Endodermal cell (in vitro differentiated cells): ENCODE results near the gene PLEKHG4. TPM values are rescaled to one million over a fixed set of nuclear protein-coding genes. Genes with fewer than 3 reads are reported as not detected.
A peak's percentile ranks its signal among the peaks of the same experiment; 100 is the strongest.

Source experiments
- DNase-seq: peaks from one replicate; pipeline ENCODE4 v3.0.0-alpha.2; 2017
- H3K27ac ChIP-seq: 2 replicates; pipeline ENCODE4 v1.5.1; 2013; ENCODE audit warnings: mild to moderate bottlenecking, low read depth, low read length, moderate library complexity
- H3K27me3 ChIP-seq: 2 replicates; pipeline ENCODE4 v1.6.1; 2013; ENCODE audit warnings: mild to moderate bottlenecking, low read length, moderate library complexity; ENCODE audit not compliant: insufficient read depth, control insufficient read depth, poor library complexity, severe bottlenecking
- H3K36me3 ChIP-seq: 2 replicates; pipeline ENCODE4 v1.7.0; 2013; ENCODE audit warnings: mild to moderate bottlenecking, low read length, moderate library complexity; ENCODE audit not compliant: control insufficient read depth, insufficient read depth
- H3K4me1 ChIP-seq: one replicate; pipeline ENCODE4 v1.7.0; 2013; ENCODE audit warnings: low read length; ENCODE audit not compliant: control insufficient read depth, insufficient read depth
- H3K4me3 ChIP-seq: 2 replicates; pipeline ENCODE4 v1.5.1; 2013; ENCODE audit warnings: mild to moderate bottlenecking, low read length, moderate library complexity
- H3K9ac ChIP-seq: 2 replicates; pipeline ENCODE4 v1.6.1; 2013; ENCODE audit warnings: mild to moderate bottlenecking, low read length, moderate library complexity; ENCODE audit not compliant: poor library complexity, severe bottlenecking; ENCODE audit errors: extremely low read depth
- H3K9me3 ChIP-seq: 2 replicates; pipeline ENCODE4 v1.6.1; 2013; ENCODE audit warnings: mild to moderate bottlenecking, low read length, moderate library complexity; ENCODE audit not compliant: control insufficient read depth
- H3K27ac Mint-ChIP-seq: 2 replicates; pipeline ENCODE4 v1.8.0; 2020; ENCODE audit warnings: mixed read lengths
- H3K27me3 Mint-ChIP-seq: 2 replicates; pipeline ENCODE4 v1.8.0; 2021; ENCODE audit warnings: mild to moderate bottlenecking, mixed read lengths; ENCODE audit not compliant: insufficient read depth
- H3K36me3 Mint-ChIP-seq: 2 replicates; pipeline ENCODE4 v1.8.0; 2020; ENCODE audit warnings: low read depth, mixed read lengths
- H3K4me1 Mint-ChIP-seq: 2 replicates; pipeline ENCODE4 v1.8.0; 2020; ENCODE audit warnings: mixed read lengths
- H3K4me3 Mint-ChIP-seq: 2 replicates; pipeline ENCODE4 v1.8.0; 2020; ENCODE audit warnings: mild to moderate bottlenecking, moderate library complexity, mixed read lengths
- H3K9me3 Mint-ChIP-seq: 2 replicates; pipeline ENCODE4 v1.8.0; 2020; ENCODE audit warnings: mild to moderate bottlenecking, mixed read lengths
- CTCF ChIP-seq: fragments of 200-600 bp; sonication (generic); conservative IDR thresholded peaks from 2 replicates; pipeline ENCODE4 v1.5.0; 2021; ENCODE audit warnings: antibody characterized with exemption, mild to moderate bottlenecking
- WGBS, 2 experiments: methylation state at CpG; one replicate each; pipeline versions ENCODE4 v1.1.5 to v1.1.7; 2013; ENCODE audit warnings: missing lambda C conversion rate in 2 of 2, mixed read lengths in 1 of 2; ENCODE audit not compliant: insufficient coverage in 1 of 2, insufficient read length in 1 of 2; 5-methylcytosine and 5-hydroxymethylcytosine counted together
- long read RNA-seq, 4 experiments: library from polyadenylated mRNA in 2 of 4; library from RNA in 1 of 4; library from capped mRNA in 1 of 4; stranded (forward) in 3 of 4; unstranded in 1 of 4; transcript quantifications; one replicate each; pipeline ENCODE4 v2.0.0, GENCODE V29; 2020 to 2021; ENCODE audit warnings: inconsistent platforms in 1 of 4
- polyA plus RNA-seq, 2 experiments: library from polyadenylated mRNA; stranded (reverse); fragments of 50-300 nt; gene quantifications; one replicate each; pipeline ENCODE4 v1.2.3, GENCODE V29; 2013
- total RNA-seq, 2 donors: library from RNA; stranded (reverse); fragmentation: NEBNext Ultra II Directional in 1 of 2; extraction: Animal tissue kit (Norgen Biotek cat#: 25700) in 1 of 2; gene quantifications; 2 replicates in 1 of 2; 3 replicates in 1 of 2; pipeline ENCODE4 v1.2.1, GENCODE V29; 2021

Gene PLEKHG4
- 10 to 100 TPM; 10.5 to 12.4 TPM for total RNA-seq
- 6.1 TPM for polyA plus RNA-seq (2013, experiment 1 of 2)
- polyA plus RNA-seq (2013, experiment 2 of 2): 3.8 TPM
- long read RNA-seq, experiment 1, full-length matches to known transcripts: 1 of 7 reads
- long read RNA-seq, experiment 1, partial matches to known transcripts: 3 of 7 reads
- long read RNA-seq, experiment 1, other reads (novel, unspliced or antisense): 3 of 7 reads
- long read RNA-seq, experiment 2, full-length matches to known transcripts: 14 of 24 reads
- long read RNA-seq, experiment 2, partial matches to known transcripts: 5 of 24 reads
- long read RNA-seq, experiment 2, other reads (novel, unspliced or antisense): 5 of 24 reads
- long read RNA-seq, experiment 3, full-length matches to known transcripts: 5 of 39 reads
- long read RNA-seq, experiment 3, partial matches to known transcripts: 5 of 39 reads
- long read RNA-seq, experiment 3, other reads (novel, unspliced or antisense): 29 of 39 reads
- long read RNA-seq, experiment 4, partial matches to known transcripts: 0 of 2 reads
- long read RNA-seq, experiment 4, other reads (novel, unspliced or antisense): 0 of 2 reads

GRCh38 chr16:67279296-67280089 is at the start of gene PLEKHG4:
PLEKHG4 (plus strand) TSS chr16:67279532; CDS start chr16:67280045, 513 bp downstream.
- Mint-ChIP-seq H3K4me1 (peaks cover 6% of the 10 kb centered on the region), H3K27me3 (no peaks in the 10 kb centered on the region), H3K27ac (no peak within 1 kb of the TSS), H3K36me3 (peaks cover 5% of the 10 kb centered on the region), H3K4me3 (peak within 1 kb of the TSS; percentile 61), H3K9me3 (no peaks in the 10 kb centered on the region)
- Histone ChIP-seq H3K4me3 (peak within 1 kb of the TSS; percentile 70), H3K9ac (no peak within 1 kb of the TSS), H3K27ac (no peak within 1 kb of the TSS), H3K4me1 (no peaks in the 10 kb centered on the region), H3K9me3 (no peaks in the 10 kb centered on the region), H3K27me3 (no peaks in the 10 kb centered on the region), H3K36me3 (peaks cover 6% of the 10 kb centered on the region)
- 41 to 55% methylated on average over 30 to 83 of the region's 83 CpGs for WGBS, 2 experiments
- peak; percentile 90 for DNase-seq
- TF ChIP-seq CTCF: peak; percentile 84

GRCh38 chr16:67229906-67230808 is 49.2 kb upstream of the PLEKHG4 start:
- no peak overlapping the region for H3K4me3 Mint-ChIP-seq
- H3K9ac ChIP-seq: no peak overlapping the region

More at GRCh38 chr16:67229906-67230808, 49.2 kb upstream of the PLEKHG4 start:
- H3K36me3 Mint-ChIP-seq: peaks cover 48% of the 10 kb centered on the region
- H3K27me3 Mint-ChIP-seq: peaks cover 5% of the 10 kb centered on the region
- Histone ChIP-seq H3K36me3 (peaks cover 66% of the 10 kb centered on the region), H3K4me1 (no peaks in the 10 kb centered on the region), H3K4me3 (no peak overlapping the region), H3K27ac (no peak overlapping the region), H3K9me3 (no peaks in the 10 kb centered on the region), H3K27me3 (no peaks in the 10 kb centered on the region)
- peaks cover 14% of the 10 kb centered on the region for H3K4me1 Mint-ChIP-seq
- WGBS, 2 experiments: 93 to 95% methylated on average over 27 to 32 of the region's 32 CpGs
- no peak overlapping the region for H3K27ac Mint-ChIP-seq
- H3K9me3 Mint-ChIP-seq: no peaks in the 10 kb centered on the region
- TF ChIP-seq CTCF: no peak
- DNase-seq: peak; percentile 46
